ENCODE measurements around the gene C1orf21.

C1orf21 gene

GRCh38 chr1:184433956-184434502, 47.2 kb downstream of the C1orf21 start:
- no peaks in the 10 kb centered on the region for H3K4me1 ChIP-seq (ENCODE audit: control insufficient read depth, low read length)
- no peak overlapping the region for H3K4me3 ChIP-seq (ENCODE audit: low read length)
- H4K20me1 ChIP-seq (ENCODE audit: control insufficient read depth, insufficient read depth, low read depth, low read length): no peaks in the 10 kb centered on the region
- H3K36me3 ChIP-seq (ENCODE audit: control insufficient read depth, low read length): no peaks in the 10 kb centered on the region
- TF ChIP-seq CTCF (IDR thresholded peaks at IDR 0.05; ENCODE audit: low read depth, low read length, poor library complexity, severe bottlenecking): no peak
- no peak for TF ChIP-seq EZH2phosphoT487 (IDR thresholded peaks at IDR 0.05; ENCODE audit: borderline replicate concordance, low read length)
- no peak overlapping the region for H3K27ac ChIP-seq (ENCODE audit: low read depth, low read length)
- no peaks in the 10 kb centered on the region for H3K9me3 ChIP-seq (ENCODE audit: control insufficient read depth, insufficient read depth, low read length)
- H3K9me2 ChIP-seq (replicated peaks; ENCODE audit: control insufficient read depth, low read length): no peaks in the 10 kb centered on the region
- no peaks in the 10 kb centered on the region for H3K27me3 ChIP-seq (ENCODE audit: control insufficient read depth, low read length)
- H3F3A ChIP-seq (ENCODE audit: control insufficient read depth, insufficient read depth): no peaks in the 10 kb centered on the region
- no peaks in the 10 kb centered on the region for H3K79me2 ChIP-seq (ENCODE audit: control insufficient read depth, low read length)
- no peak overlapping the region for H3K4me2 ChIP-seq (ENCODE audit: low read length)

GRCh38 chr1:184437291-184437690, 50.5 kb downstream of the C1orf21 start:
- no peak overlapping the region for H3K4me3 ChIP-seq (ENCODE audit: low read length)
- H3F3A ChIP-seq (ENCODE audit: control insufficient read depth, insufficient read depth): no peaks in the 10 kb centered on the region
- H3K9me3 ChIP-seq (ENCODE audit: control insufficient read depth, insufficient read depth, low read length): no peaks in the 10 kb centered on the region
- no peaks in the 10 kb centered on the region for H3K4me1 ChIP-seq (ENCODE audit: control insufficient read depth, low read length)
- H3K9me2 ChIP-seq (replicated peaks; ENCODE audit: control insufficient read depth, low read length): no peaks in the 10 kb centered on the region
- H3K4me2 ChIP-seq (ENCODE audit: low read length): no peak overlapping the region
- H4K20me1 ChIP-seq (ENCODE audit: control insufficient read depth, insufficient read depth, low read depth, low read length): no peaks in the 10 kb centered on the region
- H3K27me3 ChIP-seq (ENCODE audit: control insufficient read depth, low read length): no peaks in the 10 kb centered on the region
- H3K27ac ChIP-seq (ENCODE audit: low read depth, low read length): no peak overlapping the region
- no peaks in the 10 kb centered on the region for H3K36me3 ChIP-seq (ENCODE audit: control insufficient read depth, low read length)
- TF ChIP-seq CTCF (IDR thresholded peaks at IDR 0.05; ENCODE audit: low read depth, low read length, poor library complexity, severe bottlenecking) (no peak), EZH2phosphoT487 (IDR thresholded peaks at IDR 0.05; ENCODE audit: borderline replicate concordance, low read length) (no peak)
- no peaks in the 10 kb centered on the region for H3K79me2 ChIP-seq (ENCODE audit: control insufficient read depth, low read length)

GRCh38 chr1:184438363-184438762, 51.5 kb downstream of the C1orf21 start:
- Histone ChIP-seq H3F3A (ENCODE audit: control insufficient read depth, insufficient read depth) (no peaks in the 10 kb centered on the region), H3K79me2 (ENCODE audit: control insufficient read depth, low read length) (no peaks in the 10 kb centered on the region), H3K4me3 (ENCODE audit: low read length) (no peak overlapping the region), H3K27ac (ENCODE audit: low read depth, low read length) (no peak overlapping the region), H4K20me1 (ENCODE audit: control insufficient read depth, insufficient read depth, low read depth, low read length) (no peaks in the 10 kb centered on the region), H3K9me2 (replicated peaks; ENCODE audit: control insufficient read depth, low read length) (no peaks in the 10 kb centered on the region), H3K4me1 (ENCODE audit: control insufficient read depth, low read length) (no peaks in the 10 kb centered on the region), H3K27me3 (ENCODE audit: control insufficient read depth, low read length) (no peaks in the 10 kb centered on the region), H3K9me3 (ENCODE audit: control insufficient read depth, insufficient read depth, low read length) (no peaks in the 10 kb centered on the region), H3K36me3 (ENCODE audit: control insufficient read depth, low read length) (no peaks in the 10 kb centered on the region), H3K4me2 (ENCODE audit: low read length) (no peak overlapping the region)
- TF ChIP-seq CTCF (IDR thresholded peaks at IDR 0.05; ENCODE audit: low read depth, low read length, poor library complexity, severe bottlenecking): no peak
- TF ChIP-seq EZH2phosphoT487 (IDR thresholded peaks at IDR 0.05; ENCODE audit: borderline replicate concordance, low read length): no peak

Measured in DOHH2 (cell line).